Measurements from ENCODE around the gene KREMEN2. TPM values are rescaled to one million over a fixed set of nuclear protein-coding genes. Genes with fewer than 3 reads are reported as not detected.

The KREMEN2 gene
- total and polyA plus RNA-seq, 9 donors, result 0.18 to 0.57 (median 0.23) TPM; not detected in 5

DNA sequence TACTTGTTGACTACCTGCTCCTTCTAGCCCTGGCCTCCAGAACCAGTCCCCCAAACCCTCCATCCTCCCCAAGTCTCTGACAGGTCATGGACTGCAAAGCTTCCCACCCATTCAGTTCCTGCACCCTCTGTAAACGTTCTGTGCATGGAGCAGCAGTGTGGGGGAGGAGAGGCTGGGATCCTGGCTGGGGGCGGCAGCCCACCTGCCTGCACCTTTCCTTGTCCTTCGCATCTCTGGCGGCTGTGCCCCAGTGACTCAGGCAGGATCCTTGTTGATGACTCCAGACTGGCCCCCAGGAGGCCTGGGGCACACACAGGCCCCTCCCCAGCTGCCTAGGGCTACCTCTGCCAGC is 17.8 kb downstream of the KREMEN2 start:
- Histone ChIP-seq H3K9me3 (no peaks in the 10 kb centered on the region), H3K4me1 (ENCODE audit: insufficient read depth) (peaks cover 8% of the 10 kb centered on the region), H3K36me3 (no peaks in the 10 kb centered on the region), H3K27me3 (no peaks in the 10 kb centered on the region), H3K27ac (no peak overlapping the region), H3K4me3 (no peak overlapping the region)
- no peak for TF ChIP-seq POLR2A (IDR thresholded peaks at IDR 0.05)
- no peak for TF ChIP-seq EP300 (IDR thresholded peaks at IDR 0.05)
- TF ChIP-seq, protein P1, sequence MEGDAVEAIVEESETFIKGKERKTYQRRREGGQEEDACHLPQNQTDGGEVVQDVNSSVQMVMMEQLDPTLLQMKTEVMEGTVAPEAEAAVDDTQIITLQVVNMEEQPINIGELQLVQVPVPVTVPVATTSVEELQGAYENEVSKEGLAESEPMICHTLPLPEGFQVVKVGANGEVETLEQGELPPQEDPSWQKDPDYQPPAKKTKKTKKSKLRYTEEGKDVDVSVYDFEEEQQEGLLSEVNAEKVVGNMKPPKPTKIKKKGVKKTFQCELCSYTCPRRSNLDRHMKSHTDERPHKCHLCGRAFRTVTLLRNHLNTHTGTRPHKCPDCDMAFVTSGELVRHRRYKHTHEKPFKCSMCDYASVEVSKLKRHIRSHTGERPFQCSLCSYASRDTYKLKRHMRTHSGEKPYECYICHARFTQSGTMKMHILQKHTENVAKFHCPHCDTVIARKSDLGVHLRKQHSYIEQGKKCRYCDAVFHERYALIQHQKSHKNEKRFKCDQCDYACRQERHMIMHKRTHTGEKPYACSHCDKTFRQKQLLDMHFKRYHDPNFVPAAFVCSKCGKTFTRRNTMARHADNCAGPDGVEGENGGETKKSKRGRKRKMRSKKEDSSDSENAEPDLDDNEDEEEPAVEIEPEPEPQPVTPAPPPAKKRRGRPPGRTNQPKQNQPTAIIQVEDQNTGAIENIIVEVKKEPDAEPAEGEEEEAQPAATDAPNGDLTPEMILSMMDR (IDR thresholded peaks at IDR 0.05), result no peak
- WGBS, 3 donors, result 59 to 66% (median 60%) methylated on average over 4 of the region's 4 CpGs
- intact Hi-C loops (cut with DNase I), result no loop called here
- DNase-seq, result no peak

GRCh38 chr16:2982402-2982801 is 18.3 kb downstream of the KREMEN2 start:
- H3K4me3 ChIP-seq, result no peak overlapping the region
- intact Hi-C loops (cut with DNase I), result no loop called here
- TF ChIP-seq, protein P1 (IDR thresholded peaks at IDR 0.05), result no peak
- TF ChIP-seq EP300 (IDR thresholded peaks at IDR 0.05) (no peak), POLR2A (IDR thresholded peaks at IDR 0.05) (no peak)
- WGBS, 3 donors, result 73 to 78% (median 77%) methylated on average over 5 of the region's 5 CpGs
- H3K9me3 ChIP-seq, result no peaks in the 10 kb centered on the region
- no peak for DNase-seq
- no peak overlapping the region for H3K27ac ChIP-seq
- H3K27me3 ChIP-seq, result no peaks in the 10 kb centered on the region
- peaks cover 8% of the 10 kb centered on the region for H3K4me1 ChIP-seq (ENCODE audit: insufficient read depth)
- no peaks in the 10 kb centered on the region for H3K36me3 ChIP-seq

DNA sequence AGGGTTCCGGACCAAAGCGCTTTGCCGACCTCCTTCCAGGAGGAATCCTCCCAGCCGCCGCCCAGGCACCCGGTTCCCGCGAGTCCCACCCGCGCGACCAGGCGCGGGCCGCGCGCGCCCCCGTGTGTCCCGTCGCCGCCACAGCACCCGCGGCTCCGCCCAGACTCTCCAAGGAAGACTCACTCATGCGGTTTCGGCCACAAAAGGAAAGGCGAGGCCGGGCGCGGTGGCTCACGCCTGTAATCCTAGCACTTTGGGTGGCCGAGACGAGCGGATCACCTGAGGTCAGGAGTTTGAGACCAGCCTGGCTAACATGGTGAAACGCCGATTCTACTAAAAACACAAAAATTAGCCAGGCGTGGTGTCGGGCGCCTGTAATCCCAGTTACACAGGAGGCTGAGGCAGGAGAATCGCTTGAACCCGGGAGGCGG is 19.6 kb downstream of the KREMEN2 start:
- intact Hi-C loops (cut with DNase I), result no loop called here

DNA sequence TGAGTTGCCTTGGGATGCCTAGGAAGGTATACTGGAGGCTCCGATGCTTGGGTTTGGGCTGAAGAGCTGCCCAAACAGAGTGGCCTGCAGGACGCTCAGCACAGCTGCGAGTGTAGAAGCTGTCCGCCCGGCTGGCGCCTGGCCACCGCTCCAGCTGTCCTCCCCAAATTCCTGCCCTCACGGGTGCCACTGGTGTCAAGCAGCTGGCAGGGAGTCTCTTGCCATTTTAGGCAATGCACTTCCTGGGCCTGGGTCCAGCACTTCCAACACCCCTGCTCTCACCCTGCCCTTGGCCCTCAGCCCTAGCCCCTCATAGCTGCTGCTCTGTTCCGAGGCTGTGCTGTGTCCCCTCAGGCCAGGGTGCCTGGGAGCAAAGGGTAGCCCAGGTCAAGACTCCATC is 21.4 kb downstream of the KREMEN2 start:
- H3K27me3 ChIP-seq, result no peaks in the 10 kb centered on the region

More for the DNA sequence above, 19.6 kb downstream of the KREMEN2 start:
- no peak overlapping the region for H3K4me3 ChIP-seq
- TF ChIP-seq POLR2A (IDR thresholded peaks at IDR 0.05), result no peak
- TF ChIP-seq, protein P1 (IDR thresholded peaks at IDR 0.05), result peak; percentile 78 to 87 (median 86)
- TF ChIP-seq EP300 (IDR thresholded peaks at IDR 0.05), result no peak
- no peak overlapping the region for H3K27ac ChIP-seq
- no peaks in the 10 kb centered on the region for H3K27me3 ChIP-seq
- 8 to 12% (median 9%) methylated on average over 42 of the region's 42 CpGs for WGBS, 3 donors
- peak; percentile 65 to 89 (median 80) for DNase-seq
- H3K9me3 ChIP-seq, result no peaks in the 10 kb centered on the region
- H3K4me1 ChIP-seq (ENCODE audit: insufficient read depth), result peaks cover 8% of the 10 kb centered on the region
- no peaks in the 10 kb centered on the region for H3K36me3 ChIP-seq

More for the DNA sequence above, 21.4 kb downstream of the KREMEN2 start:
- no peaks in the 10 kb centered on the region for H3K9me3 ChIP-seq
- H3K36me3 ChIP-seq, result no peaks in the 10 kb centered on the region
- H3K4me3 ChIP-seq, result no peak overlapping the region
- TF ChIP-seq, protein P1 (IDR thresholded peaks at IDR 0.05), result no peak
- intact Hi-C loops (cut with DNase I), result no loop called here
- no peak overlapping the region for H3K27ac ChIP-seq
- peaks cover 8% of the 10 kb centered on the region for H3K4me1 ChIP-seq (ENCODE audit: insufficient read depth)
- no peak for DNase-seq
- 15 to 47% (median 16%) methylated on average over 9 of the region's 9 CpGs for WGBS, 3 donors

Data from ovary (tissue), 9 donors.